ENCODE results near the gene RNF223.
"Not testable (repeated sequence)": the region's sequence is repeated elsewhere in the genome, so short reads cannot be mapped to it uniquely, and the experiment has no call there.

Gene RNF223

DNA sequence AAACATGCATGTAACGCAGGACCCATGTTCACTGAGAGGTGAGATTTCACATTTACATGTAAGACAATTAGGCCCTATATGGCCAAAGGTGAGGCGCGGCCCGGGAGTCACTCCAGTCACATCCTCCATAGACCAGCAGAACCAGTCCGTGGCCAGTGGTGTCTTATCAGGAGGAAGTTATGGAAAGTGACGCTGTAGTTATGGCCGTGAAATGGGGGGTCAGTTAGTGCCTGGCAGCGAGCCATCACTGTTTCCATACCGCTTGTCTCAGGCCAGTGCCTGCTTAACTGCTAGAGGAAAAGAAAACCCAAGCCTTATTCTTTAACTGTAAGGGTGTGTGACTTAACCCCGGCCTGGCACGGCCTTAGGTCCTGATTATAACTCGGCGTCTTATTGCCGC lies 35.6 kb upstream of the RNF223 start:
- DNase-seq (ENCODE audit: low read depth) = no peak

GRCh38 chr1:1106510-1107221 lies 32.6 kb upstream of the RNF223 start:
- DNase-seq (ENCODE audit: low read depth) = no peak

GRCh38 chr1:1104152-1104551 lies 30.0 kb upstream of the RNF223 start:
- not testable (repeated sequence) for DNase-seq (ENCODE audit: low read depth)

GRCh38 chr1:1101503-1101902 lies 27.4 kb upstream of the RNF223 start:
- DNase-seq (ENCODE audit: low read depth) = no peak

DNA sequence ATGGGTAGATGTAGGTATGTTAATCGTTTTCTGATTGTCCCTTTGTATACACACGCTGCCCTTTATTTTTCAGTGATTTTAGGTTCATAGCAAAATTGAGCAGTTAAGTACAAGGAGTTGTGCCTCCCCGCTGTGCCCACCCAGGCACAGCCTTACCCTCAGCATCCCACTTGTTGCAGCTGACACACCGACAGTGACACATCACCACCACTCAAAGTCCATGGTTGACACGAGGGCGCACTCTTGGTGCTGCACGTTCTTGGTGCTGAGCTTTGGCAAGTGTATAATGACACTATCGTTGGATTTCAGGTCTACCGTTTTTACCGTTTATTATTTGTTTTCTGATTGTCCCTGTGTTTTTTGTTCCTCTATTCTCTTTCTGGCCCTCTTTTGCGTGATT lies 26.2 kb upstream of the RNF223 start:
- DNase-seq (ENCODE audit: low read depth) = no peak

DNA sequence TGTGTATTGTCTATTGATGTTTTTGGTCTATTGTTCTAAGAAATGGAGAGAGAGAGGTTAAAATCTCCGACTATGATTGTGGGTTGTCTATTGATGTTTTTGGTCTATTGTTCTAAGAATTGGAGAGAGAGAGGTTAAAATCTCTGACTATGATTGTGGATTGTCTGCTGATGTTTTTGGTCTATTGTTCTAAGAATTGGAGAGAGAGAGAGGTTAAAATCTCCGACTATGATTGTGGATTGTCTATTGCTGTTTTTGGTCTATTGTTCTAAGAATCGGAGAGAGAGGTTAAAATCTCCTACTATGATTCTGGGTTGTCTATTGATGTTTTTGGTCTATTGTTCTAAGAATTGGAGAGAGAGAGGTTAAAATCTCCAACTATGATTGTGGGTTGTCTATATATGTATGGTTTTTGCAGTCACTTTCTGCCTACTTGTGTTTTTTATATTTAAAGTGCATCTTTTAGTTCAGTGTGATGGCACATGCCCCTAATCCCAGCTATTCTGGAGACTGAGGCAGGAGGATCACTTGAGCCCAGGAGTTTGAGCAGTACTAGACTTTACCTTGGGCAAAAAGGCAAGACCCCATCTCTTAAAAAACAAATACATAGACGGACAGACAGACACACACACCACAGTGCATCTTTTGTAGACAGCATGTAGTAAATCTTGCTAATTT lies 25.5 kb upstream of the RNF223 start:
- no peak for DNase-seq (ENCODE audit: low read depth)

- DNase-seq (ENCODE audit: low read depth) = no peak
These were observed 24.7 kb upstream of the RNF223 start for GRCh38 chr1:1098681-1099421.

DNA sequence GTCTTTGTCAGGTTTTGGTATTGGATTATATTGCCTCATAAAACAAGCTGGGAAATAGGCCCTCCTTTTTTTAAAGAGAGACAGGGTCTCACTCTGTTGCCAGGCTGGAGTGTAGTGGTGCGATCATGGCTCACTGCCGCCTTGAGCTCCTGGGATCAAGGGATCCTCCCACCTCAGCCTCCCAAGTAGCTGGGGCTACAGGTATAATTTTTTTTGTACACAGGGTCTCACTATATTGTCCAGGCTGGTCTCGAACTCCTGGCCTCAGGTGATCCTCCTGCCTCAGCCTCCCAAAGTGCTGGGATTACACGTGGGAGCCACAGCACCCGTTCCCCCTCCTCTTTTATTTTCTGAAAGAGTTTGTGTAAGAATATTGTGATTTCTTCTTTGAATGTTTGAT lies 22.0 kb upstream of the RNF223 start:
- DNase-seq (ENCODE audit: low read depth) = not testable (repeated sequence)

GRCh38 chr1:1094981-1095380 lies 20.9 kb upstream of the RNF223 start:
- DNase-seq (ENCODE audit: low read depth) = no peak

GRCh38 chr1:1093610-1093943 lies 19.5 kb upstream of the RNF223 start:
- DNase-seq (ENCODE audit: low read depth) = no peak

DNA sequence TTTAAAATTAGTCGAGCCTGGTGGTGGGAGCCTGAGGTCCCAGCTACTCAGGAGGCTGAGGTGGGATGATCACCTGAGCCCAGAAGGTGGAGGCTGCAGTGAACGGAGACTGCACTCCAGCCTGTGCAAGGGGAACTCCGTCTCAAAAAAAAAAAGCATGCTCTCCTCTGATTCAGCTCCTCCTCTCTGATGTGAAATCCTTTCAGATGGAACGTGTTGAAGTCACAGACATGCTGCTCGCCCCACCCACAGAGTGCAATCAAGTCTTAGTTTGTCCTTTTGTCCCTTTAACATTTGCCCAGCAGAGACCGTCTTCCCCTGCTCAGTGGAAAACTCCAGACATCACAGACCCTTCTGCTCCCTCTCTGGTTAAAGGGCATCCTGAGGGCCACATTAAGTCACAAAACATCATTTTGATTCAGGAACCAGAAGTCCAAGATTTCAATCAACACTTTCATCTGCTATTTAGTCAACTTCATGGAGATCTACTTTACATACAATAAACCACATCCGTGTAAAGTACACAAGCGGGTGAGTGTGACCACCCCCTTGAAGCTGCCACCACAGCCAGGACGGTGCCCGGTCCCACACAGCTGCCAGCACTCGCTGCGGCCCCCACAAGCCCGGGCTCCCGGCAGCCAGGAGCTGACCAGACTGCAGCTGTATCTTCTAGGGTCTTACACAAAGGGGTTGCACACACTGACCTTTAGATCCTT lies 18.9 kb upstream of the RNF223 start:
- no peak for DNase-seq (ENCODE audit: low read depth)

DNA sequence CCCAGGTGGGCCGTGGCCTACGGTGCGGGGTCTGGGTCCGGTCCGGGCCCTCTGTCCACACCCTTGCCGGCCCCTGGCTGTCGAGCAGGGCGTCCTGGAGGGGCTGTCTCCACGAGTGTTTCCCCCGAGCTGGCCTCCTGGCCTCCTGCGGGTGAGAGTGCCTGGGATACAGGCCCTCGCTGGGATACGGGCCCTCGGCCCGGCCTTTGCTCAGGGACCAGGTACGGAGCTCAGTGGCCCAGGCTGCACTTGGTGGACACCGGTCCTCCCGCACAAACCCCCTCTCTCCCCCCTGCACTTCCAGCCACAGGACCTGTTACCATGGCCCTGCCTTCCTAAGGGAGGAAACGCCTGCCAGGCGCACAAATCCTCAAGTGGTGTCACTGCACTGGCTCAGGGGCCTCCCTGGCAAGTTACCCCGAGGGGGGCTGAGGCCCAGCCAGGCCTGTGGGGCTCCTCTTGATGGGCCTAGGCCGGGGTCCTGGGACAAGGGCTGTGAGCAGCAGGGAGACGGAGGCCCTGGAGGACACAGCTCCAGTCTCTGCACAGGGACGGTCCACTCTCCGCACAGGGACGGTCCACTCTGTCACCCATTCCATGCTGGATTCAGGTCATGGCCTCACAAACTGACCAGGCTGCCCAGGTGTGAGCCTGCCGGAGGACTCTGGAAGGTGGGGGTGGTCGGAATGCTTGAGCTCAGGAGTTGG lies 18.2 kb upstream of the RNF223 start:
- DNase-seq (ENCODE audit: low read depth) = no peak

GRCh38 chr1:1091344-1092148 lies 17.4 kb upstream of the RNF223 start:
- no peak for DNase-seq (ENCODE audit: low read depth)

DNA sequence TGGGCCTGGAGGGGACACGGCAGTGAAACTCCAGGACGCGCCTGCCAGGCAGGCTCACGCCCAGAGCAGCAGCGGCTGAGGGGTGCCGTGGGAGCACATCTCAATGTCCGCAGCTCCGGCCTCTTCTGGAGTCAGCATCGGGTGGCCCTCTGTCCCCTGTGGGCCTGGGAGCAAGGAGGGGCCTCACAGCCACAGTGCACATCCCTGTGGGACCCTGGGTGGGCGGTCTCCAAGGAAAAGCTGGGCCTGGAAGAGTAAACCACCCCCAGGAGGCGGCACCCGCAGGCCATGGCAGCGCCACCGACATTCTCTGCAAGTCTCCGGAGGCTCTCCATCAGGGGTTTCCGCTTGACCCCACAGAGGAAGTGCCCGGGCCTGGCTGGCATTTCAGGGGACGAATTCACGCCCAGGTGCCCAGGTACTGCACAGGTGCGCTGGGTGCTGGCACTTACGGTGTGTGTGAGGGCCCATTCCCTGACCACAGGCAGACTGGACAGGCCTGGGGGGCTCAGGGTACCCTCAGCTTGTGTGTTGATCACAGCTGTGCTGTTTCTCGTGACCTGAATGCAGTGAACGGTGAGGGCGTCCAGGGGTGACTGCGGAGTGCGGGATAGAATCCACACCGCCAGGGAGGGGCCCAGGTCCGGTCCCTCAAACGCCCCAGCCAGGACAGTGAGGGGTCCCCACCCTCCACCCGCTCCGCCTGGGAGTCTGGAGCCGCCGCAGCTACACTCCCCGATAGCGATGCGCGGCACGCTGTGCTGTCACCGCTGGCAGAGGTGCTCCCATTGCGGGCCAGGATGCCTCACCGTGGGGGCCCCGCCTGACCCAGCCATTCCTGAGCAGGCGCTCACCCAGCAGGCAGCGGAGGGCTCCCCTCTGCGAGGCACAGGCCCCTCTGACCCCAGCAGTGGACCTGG lies 16.6 kb upstream of the RNF223 start:
- DNase-seq (ENCODE audit: low read depth) = no peak

GRCh38 chr1:1089731-1090423 lies 15.8 kb upstream of the RNF223 start:
- no peak for DNase-seq (ENCODE audit: low read depth)

DNA sequence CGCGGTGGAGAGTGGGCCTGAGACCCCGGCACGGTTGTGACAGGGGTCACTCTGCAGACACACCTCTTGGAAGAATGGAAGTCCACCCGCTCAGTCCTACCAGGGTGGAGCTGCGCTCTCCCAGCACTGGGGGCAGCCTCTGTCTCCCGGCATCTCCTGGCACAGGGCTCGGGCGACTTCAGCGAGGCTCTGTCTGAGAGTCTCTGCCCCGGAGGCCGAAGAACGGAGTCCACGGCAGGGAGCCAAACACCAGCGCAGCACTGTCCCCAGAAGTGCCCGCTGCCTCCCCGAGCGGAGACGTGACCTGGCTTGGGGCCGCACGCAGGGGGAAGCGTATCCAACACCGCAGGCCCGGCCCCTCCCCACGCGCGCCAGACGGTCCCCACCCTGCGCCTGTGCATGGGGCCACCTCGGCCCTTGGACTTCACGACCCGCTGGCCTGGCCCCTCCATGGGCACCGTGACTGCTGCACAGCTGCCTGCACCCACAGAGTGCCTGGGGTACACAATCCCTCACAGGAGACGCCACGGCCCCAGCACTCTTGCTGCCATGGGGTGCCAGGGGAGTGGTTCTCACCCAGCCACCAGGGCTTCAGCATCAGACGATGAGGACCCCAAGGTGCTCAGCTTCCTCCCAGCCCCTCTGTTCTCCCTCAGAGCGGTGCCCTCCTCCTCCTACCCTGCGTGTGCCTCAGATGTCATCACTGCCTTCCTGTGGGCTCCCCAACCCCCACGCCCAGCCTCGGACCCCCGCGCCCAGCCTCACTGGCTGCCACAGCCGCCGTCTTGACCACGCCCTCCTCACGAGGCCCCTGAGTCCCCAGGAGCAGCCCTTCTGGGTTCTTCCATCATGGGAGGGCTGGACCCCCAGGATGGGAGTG lies 14.9 kb upstream of the RNF223 start:
- no peak for DNase-seq (ENCODE audit: low read depth)

DNA sequence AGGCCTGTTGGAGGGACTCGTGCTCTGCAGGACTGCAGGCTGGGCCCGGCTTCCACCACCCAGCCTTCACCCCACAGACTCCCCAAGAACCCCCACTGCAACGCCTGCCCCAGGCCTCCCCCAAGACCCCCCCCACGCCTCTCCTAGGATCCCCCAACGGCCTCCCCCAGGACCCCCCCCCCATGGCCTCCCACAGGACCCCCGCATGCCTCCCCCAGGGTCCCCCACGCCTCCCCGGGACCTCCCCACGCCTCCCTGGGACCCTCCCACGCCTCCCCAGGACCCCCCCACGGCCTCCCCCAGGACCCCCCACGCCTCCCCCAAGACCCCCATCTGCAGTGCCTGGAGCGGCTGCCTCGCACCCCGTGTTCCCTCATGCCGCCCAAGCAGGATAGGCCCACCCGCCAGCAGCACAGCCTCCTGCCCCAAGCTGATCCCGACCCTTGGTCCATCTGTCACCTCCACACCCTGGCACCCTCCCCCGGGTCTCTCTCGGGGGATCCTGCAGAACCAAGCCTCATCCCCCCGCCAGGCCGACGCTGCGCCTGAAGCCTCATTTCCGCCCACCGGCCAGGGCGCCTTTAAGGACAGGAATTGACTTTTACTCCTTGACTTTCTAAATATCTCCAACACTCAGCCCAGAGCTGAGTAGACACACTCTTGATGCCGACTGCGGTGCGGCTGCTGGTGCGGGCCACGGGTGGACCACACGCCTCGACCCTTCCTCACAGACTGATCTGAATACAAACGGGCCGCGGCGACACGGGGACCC lies 14.1 kb upstream of the RNF223 start:
- DNase-seq (ENCODE audit: low read depth) = no peak
